ENCODE measurements around the gene SLC30A9.

SLC30A9 gene

DNA sequence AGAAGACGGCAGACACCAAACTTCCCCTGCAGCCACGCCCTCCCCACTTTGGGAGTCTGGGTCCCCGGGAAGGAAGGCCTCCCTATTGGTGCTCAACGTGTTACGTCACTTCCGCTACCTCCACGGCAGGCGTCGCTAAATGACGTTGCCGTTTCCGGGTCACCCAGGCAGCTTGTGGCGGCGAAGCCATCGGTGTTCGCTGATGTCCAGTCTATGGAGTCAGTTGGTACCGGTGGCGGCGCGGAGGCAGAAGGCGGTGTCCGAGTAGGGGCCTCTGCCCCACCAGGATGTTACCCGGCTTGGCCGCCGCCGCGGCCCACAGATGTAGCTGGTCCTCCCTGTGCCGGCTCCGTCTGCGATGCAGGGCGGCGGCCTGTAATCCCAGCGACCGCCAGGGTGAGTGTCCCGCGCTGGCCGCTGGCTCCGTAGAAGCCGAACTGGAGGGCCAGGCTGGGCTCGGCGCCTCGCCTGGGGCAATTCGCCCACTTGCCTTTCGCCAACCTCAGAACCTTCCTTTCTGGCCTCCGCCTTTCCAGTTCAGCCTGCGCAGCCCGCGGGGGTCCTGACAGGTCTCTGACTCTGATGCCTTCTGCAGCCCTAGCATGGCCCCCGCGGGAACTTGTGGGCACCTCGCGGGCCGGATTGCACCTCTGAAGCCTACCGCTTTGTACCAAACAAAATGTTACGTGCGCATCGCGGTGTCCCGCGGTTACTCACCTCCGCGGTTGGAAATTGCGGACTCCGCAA, at the start of gene SLC30A9:
SLC30A9 (plus strand) TSS at position 166 of the 747 bp plus-strand sequence; CDS start at position 288, 122 bp downstream.
- DNase-seq (ENCODE audit: low read depth): peak; percentile 92

DNA sequence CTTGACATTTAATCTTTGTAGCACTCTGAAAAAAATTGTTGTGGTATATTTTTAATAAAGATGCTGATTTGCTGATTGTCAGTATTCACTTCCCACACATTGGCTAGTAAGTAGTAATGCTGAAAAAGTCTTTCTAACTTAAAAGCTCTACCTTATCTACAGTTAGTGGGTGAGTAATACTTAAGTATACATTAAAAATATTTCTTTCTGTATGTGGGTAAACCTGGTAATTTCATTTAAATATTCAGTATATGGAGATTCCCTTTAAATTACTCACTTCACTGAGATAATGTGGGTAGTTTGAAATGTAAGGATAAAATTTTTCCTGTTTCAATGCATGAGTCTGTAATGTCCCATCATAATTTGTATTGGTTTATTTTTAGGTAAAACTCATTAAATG, 49.5 kb upstream of the SLC30A9 start:
- no peak for DNase-seq (ENCODE audit: low read depth)

DNA sequence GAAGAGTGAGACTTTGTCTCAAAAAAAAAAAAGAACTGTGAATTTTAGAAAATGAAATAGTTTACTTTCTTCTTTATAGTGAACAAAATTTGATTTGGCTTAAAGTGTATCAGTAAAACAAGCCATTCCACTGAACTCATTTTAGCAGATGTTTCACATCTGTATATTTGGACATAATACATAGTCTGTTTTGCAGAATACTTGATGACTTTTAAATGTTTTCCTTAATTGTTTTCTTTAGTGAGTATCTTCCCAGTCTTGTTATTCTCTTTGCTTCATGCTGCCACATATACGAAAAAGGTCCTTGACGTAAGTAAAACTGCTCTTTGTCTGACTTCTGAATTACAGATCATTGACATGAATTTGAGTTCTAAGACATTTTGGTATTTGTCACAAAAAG, 46.8 kb upstream of the SLC30A9 start:
- no peak for DNase-seq (ENCODE audit: low read depth)

DNA sequence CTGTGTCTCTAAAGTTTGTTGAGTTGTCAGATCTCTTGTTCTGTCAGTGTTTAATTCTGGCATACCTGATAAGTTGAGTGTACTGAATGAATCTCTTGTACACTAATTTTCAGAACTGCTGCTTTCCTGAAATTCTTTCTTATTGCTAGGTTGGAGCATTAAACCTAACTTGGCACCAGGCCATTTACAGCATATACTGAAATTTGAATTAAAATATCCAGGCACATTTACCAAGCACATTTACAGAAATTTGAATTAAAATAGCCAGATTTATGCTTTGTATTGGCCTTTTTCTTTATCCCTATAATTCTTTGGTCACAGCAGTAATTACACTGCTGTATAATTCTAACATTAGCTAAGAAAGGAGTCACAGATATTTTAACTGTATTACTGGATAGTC, 46.2 kb upstream of the SLC30A9 start:
- DNase-seq (ENCODE audit: low read depth): no peak

DNA sequence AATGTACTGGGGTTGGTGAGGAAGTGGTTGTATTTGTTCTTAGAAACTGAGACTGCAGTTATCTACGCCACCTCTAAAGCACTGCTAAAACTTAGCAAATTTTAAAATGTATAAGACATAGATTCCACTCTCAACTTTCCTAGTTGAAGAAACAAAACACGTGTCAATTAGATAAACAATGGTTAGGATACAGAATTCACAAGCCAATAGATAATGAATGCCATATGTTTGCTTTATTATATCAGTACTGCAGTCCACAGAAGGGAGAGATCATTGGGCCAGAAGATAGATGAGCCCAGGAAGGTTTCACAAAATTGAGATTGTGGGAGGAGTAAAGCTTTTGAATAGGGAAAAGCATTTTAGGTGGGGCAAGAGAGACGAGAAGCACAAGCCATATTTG, 40.8 kb upstream of the SLC30A9 start:
- peak; percentile 52 for DNase-seq (ENCODE audit: low read depth)

DNA sequence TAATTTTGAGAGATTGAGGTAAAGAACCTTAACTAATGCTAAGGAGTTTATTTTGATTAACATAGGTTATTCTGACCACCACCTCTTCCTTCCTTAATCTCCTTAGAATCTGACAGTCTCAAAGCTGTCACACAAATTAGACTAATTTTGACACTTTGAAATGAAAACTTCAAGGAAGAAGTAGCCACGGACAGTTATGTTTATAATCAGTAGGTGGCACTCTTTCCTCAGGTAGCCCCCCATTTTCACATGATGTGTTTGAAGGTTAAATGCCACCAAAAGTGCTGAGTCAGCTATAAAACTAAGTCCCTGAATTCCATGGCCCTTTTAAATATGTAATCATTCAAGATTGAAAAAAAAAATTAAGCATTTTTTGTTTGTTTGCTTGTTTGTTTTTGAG, 32.7 kb upstream of the SLC30A9 start:
- no peak for DNase-seq (ENCODE audit: low read depth)

DNA sequence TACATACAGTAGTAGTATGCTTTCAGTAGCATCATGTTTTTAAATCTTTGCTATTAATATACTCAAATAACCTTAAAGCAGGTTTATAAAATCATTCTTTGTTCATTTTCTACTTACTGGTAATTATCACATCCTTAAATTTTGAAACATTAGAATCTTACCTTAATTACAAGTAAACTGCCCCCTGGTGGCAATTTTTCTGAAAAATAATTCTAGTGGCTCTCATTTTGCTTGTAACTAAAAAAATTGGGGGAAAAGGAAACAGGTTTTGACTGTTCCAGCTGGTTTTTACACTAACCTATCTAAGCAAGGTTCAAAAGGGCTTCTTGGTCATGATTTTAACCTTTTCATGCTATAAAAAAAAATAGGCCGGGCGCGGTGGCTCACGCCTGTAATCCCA, 27.2 kb upstream of the SLC30A9 start:
- DNase-seq (ENCODE audit: low read depth): peak; percentile 8

DNA sequence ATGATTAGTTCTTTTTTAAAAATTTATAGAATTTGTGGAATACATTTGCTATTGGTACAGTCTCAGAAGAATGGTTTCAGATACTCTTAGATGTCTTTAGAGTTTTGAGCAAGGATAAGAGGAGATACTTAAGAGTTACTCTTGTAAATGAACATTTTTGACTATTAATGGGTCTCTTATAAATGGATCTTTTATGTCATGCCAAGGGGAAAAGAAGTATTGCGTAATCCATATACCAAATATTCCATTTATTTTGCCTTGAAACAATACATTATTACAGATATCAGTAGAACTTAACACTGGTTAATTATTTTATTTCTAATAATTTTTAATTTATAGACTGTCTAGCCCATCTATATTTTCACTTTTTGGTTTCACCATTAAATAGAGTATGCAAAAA, 25.9 kb upstream of the SLC30A9 start:
- DNase-seq (ENCODE audit: low read depth): no peak

DNA sequence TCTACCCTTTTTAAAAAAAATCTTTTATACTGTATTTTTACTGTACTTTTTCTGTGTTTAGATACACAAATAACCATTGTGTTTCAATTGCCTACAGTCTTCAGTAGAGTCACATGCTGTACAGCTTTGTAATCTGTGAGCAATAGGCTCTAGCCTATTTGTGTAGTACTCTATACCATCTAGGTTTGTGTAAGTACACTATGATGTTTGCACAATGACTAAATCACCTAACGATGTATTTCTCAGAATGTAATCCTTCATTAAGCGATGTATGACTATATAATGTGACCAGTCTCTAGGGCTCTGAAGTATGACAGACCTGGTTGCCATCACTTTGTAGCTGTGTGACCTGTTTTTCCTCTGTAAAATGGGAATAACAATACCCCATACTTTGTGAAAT, 22.9 kb upstream of the SLC30A9 start:
- no peak for DNase-seq (ENCODE audit: low read depth)

DNA sequence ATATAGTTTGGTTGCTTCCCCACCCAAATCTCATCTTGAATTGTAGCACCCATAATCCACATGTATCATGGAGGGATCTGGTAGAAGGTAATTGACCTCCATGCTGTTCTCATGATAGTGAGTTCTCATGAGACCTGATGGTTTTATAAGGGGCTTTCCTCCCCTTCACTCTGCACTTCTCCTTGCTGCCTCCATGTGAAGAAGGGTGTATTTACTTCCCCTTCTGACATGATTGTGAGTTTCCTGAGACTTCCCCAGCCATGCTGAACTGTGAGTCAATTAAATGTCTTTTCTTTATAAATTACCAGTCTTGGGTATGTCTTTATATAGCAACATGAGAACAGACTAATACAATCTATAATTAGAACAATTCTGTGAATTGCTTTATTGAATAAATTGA, 20.7 kb upstream of the SLC30A9 start:
- DNase-seq (ENCODE audit: low read depth): no peak

DNA sequence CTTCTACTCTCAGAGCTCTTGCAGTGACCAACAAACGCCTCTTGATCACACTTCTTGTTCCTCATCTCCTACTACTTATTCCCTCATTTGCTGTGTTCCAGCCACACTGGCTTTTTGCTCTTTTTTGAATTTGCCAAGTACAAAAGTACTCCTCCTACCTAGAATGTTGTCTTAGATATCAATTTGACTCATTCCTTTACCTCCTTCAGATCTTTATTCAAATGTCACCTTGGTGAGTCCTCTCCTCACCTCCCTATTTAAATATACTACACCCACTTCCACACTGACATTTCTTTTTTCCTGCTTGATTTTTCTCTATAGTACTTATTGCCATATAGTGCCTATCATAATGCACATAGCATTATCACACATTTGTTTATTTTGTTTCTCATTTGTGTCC, 15.0 kb upstream of the SLC30A9 start:
- no peak for DNase-seq (ENCODE audit: low read depth)

DNA sequence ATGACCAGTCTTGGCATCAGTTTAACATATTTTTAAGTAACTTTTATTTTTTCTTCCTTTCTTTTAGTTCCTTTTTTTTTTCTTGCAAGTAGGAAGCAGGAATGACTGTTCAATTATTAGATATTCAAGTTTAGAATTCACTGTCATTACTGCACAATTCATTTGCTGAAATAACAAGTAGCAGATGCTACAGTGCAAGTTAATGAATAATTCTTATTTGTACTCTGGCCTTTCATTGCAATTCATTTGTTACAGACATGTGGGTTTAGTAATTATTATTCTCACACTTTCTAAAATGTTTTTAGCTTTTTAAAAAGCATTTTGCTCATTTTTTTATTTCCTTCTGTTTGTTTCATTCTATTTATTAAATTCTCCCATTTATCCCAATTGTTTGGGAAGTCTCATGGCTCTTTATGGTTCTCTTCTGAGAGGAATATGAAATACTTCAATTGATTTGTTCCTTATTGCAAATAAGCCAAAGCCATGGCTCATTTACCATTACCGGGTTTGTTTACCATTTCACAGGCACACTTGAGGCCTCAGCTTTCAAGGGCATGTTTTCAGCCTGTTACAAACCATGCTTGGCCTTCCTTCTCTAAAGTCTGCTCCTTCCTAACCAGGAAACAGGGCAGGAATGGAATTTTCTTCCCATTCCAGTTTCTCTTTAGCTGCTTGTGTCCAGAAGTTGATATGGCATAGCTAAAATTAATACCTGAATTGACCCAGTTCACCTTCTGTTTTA, 13.4 kb upstream of the SLC30A9 start:
- no peak for DNase-seq (ENCODE audit: low read depth)

DNA sequence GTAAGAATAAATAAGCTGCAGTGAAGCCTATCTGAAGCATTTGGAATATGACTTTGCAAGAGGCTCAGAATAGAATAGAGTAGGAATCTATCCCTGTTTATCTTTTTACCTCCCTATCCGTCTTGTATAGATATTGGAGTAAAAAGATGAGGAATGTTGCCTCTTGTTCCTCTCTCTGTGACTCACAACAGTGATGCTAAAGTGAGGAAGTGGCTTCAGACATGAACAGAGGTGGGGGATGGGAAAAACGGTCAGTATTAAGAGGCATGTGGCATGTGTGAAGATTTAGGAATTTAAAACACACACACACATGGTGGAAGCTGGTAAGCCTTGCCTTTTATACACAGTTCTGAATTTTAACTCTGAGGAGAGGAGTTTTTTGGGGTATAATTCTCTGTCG, 12.6 kb upstream of the SLC30A9 start:
- no peak for DNase-seq (ENCODE audit: low read depth)

DNA sequence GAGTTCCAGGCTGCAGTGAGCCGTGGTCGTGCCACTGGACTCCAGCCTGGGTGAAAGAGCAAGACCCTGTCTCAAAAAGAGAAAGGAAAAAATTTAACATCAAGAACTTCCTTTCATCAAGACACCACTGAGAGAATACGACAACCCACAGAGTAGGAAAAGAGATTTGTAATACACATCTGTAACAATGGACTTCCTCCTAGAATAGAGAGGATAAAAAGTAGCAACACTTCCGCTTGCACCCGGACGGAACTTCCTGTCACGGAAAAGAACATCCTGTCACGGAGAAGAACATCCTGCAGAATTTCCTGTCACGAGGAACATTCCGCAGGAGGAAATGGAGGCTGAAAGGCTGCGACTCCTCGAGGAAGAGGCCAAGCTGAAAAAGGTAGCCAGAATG, 8.9 kb upstream of the SLC30A9 start, which contains the start of gene DCAF4L1:
DCAF4L1 (plus strand) TSS at position 301 of the 400 bp plus-strand sequence; CDS start at position 338, 37 bp downstream.
- DNase-seq (ENCODE audit: low read depth): no peak

DNA sequence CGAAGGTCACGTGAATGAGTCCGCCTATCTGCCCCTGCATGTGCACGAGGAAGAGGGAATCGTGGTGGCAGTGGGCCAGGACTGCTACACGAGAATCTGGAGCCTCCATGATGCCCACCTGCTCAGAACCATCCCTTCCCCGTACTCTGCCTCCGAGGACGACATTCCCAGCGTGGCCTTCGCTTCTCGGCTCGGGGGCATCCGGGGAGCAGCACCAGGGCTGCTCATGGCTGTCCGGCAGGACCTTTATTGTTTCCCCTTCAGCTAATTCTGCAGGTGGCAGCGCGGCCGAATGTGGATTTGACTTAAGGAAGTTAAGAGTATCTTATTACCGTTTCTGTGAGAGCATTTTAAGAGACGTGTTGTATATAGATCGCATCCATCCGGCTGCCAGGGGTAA, 7.6 kb upstream of the SLC30A9 start:
- DNase-seq (ENCODE audit: low read depth): no peak

DNA sequence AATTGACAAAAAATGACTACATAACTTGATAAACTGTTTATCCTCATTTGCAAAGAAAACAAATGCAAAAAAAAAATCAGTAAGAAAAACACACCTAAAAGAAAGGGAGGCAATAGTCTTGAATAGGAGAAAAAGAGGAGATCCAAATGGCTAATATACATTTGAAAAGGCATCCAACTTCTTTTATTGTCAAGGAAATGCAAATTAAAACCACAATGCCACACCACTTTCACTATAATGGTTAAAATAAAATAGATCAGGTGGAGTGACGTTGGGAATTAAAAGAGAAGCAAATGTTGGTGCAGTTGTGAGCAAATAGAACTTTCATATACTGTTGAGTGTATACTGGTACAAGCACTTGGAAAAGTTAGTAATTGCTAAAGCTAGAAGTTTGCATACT, 5.2 kb upstream of the SLC30A9 start:
- DNase-seq (ENCODE audit: low read depth): no peak

DNA sequence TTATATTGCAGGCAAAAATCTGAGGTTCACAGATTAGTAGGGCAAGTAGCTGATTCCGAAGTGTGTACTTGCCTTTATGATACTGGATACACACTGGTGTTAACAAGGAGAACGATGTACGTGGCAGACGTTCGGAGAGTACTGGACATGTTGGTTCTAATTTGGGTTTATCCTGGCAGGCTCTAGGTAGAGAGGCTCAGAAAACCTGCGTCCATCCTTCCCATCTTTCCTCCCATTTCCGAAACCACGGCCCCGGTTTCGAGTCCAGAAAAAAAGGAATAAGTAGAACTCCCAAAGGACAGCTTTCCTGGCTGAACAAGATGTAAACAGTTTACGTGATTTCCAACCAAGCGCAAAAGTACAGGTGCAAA, 351 bp upstream of the SLC30A9 start:
- DNase-seq (ENCODE audit: low read depth): no peak

DNA sequence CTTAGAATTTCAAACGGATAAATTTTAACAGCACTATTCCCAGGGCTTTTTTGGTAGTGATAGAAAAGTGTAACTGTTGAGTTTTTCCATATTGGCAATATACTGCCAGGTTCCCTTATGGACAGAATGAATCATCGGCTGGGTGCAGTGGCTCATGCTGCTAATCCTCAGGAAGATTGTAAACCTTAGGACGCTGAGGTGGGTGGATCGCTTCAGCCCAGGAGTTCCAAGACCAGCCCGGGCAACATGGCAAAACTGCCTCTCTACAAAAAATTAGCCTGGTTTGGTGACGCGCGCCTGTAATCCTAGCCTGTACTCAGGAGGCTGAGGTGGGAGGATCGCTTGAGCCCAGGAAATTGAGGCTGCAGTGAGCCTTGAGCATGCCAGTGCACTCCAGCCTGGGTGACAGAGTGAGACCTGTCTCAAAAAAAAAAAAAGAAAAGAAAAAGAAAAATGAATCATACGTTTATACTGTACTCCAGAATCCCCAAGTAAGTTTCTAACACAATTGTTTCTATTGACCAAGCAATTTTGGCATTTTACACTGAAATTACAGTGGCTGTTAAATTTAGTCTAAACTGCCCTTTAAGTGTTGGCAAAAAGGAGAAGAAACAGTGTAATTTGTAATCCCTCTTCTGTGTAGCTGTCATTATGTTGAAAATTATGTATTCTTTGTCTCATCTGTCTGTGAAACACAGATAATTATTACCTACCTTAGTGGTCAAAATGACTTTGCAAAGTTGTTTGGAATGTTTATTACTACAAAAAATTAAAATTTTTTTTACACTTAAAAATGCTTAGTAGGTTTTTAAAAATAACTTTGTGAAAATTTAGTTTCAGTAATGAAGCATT, 1.8 kb downstream of the SLC30A9 start:
- no peak for DNase-seq (ENCODE audit: low read depth)

DNA sequence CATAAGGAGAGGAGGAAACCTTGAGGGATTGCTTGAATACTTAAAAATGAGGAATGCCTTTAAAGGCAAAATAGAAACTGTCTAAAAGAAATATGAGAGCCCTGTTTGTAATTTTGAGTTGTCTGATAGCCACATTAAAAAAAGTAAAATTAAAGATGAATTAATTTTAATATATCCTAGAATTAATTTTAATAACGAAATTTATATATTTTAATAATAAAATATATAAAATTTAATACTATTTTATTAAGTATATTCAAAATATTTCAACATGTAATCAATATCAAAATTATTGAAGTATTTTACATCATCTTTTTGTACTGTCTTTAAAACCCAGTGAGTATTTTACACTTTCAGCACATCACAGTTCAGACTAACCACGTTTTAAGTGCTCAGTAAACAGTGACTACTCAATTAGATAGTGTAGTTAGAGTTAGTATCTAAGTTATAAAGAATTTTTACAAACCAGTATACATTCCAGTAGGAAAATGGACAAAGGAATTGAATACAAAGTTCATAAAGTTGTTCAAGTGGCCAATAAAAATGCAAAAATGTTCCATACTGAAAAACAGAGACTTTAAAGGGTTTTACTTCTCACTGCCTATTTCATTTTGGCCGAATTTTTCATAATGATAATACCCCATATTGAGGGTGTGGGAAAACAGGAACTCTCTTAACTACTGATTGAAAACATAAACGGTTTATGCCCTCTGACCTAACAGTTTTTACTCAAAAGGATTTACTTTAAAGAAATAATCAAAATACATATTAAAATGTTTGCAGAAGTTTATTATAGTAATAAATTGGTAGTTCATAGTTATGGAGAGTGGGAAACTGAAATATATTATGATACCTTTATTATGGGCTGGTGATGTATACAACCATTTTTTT, 2.9 kb downstream of the SLC30A9 start:
- no peak for DNase-seq (ENCODE audit: low read depth)

DNA sequence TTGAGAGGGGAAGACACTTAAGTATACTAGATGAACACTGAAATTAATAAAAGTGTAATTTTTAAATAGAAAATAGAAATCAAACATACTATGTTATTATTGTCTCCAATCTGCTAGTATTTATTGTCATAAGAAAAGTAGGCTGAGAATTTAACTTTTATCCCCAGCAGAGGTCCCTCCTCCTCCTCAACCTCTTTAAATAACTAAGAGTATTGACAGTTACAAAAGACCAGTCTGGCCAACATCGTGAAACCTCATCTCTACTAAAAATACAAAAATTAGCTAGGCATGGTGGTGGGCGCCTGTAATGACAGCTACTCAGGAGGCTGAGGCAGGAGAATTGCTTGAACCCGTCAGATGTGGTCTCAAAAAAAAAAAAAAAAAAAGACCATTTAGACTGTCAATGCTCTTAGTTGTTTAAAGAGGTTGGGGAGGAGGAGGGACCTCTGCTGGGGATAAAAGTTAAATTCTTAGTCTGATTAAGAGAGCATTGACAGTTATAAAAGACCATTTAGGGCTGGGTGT, 4.2 kb downstream of the SLC30A9 start:
- DNase-seq (ENCODE audit: low read depth): no peak

DNA sequence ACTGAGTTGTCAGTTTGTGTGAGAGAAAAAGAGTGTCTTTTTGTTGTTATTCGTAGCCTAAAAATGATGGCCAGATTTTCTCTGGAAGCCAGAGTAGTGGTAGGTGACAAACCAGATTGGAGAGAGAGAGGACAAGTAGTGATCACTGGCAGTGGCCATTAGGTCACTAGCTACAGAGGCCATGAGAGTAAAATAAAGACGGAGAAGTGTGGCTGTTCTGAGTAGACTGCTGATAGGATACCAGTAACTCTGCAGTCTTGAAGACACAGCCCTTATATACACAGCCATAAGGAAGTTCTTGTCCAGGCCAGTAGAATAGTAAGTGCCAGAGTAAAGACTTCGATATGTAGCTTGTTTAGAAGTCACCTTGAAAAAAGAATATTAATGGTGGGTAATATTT, 7.7 kb downstream of the SLC30A9 start:
- no peak for DNase-seq (ENCODE audit: low read depth)

Measured in fibroblast of gingiva (primary cell).